NCI-H526 treated with DMSO at 0.1 percent for 48 hours (cell line): ENCODE results near the gene ECI1.
"Not testable (repeated sequence)": the region's sequence is repeated elsewhere in the genome, so short reads cannot be mapped to it uniquely, and the experiment has no call there.

Source experiments
- DNase-seq: peaks from one replicate; lab custom pipeline; 2025; lab: John Stamatoyannopoulos, UW

Gene ECI1

DNA sequence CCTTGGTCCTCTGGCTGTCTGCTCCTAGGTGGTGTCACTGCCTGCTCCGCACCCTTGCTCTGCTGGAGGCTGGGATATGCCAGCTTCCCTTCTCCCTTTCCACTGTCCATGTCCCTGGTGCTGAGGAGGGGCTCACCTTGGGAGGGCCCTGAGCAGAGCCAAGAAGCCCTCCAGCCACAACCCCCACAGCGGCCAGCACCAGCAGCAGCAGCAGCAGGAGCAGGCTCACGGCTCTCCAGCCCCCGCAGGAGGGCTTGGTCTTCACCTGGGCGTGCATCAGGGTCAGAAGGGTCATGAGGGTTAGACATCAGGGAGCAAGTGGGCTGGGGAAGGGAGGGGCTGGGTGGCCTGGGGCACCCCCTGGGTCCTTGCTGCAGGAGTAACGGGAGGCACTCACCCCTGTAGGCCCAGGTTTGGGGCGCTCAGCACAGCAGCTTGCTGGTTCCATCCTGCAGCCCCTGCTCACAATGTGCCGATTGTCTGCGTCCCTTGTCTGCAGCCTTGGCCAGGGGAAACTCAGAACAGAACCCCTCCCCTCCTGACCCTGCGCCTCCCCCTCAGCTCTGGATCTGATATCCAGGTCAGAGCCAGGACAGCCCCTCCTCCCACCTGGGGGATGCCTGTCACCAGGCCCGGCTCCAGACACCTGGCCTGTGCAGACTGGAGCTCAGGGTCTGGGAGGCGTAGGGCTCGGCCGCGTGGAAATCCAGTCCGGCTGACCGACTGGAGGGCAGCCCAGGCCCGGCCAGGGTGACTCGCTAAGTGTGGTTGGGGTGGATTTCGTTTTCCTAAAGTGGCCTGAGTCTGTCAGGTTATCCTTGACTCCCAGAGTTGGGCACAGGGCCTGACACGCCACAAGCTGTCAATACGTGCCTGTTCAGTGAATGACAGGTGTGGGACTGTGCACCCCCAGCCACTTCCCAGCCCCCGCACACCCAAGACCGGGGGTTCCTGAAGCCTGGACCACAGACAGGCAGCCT, 40.7 kb downstream of the ECI1 start, which contains the start of gene BRICD5:
TSS of gene BRICD5 (minus strand) at position 478 of the 980 bp plus-strand sequence. CDS start at position 448, 30 bp downstream.
- DNase-seq, result no peak

DNA sequence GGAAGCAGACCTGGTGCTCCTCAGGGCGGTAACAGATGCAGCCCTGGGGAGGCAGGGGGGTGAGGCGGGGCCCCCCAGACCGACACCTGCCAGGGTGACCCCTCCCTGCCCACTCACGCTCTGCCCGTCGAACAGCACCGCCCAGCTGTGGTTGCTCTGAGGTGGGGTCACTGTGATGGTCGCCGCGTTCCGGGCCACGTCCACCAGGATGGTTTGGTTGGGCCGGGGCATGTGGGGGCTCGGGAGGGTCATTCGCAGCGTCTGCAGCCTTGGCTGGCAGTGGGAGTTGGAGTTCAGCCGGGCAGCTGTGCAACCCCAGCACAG, 41.4 kb downstream of the ECI1 start:
- no peak for DNase-seq

- DNase-seq, result no peak
Measured at GRCh38 chr16:2209258-2210008, 42.0 kb downstream of the ECI1 start.

DNA sequence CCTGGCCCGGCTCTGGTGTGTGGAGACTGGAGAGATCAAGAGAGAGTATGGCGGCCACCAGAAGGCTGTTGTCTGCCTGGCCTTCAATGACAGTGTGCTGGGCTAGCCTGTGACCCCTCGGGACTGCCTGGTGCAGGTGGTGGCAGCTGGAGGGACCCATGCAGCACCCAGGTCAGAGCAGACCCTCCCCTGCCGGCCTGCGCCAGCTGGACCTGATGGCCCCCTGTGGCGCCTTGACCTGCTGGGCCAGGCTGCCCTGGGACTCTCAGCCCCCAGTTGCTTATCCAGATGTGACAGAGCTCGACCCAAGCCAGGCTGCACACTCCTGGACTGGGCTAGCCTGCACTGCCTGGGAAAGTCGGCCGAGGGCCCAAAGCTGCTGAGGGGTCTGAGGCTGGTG, 42.6 kb downstream of the ECI1 start:
- DNase-seq, result no peak

DNA sequence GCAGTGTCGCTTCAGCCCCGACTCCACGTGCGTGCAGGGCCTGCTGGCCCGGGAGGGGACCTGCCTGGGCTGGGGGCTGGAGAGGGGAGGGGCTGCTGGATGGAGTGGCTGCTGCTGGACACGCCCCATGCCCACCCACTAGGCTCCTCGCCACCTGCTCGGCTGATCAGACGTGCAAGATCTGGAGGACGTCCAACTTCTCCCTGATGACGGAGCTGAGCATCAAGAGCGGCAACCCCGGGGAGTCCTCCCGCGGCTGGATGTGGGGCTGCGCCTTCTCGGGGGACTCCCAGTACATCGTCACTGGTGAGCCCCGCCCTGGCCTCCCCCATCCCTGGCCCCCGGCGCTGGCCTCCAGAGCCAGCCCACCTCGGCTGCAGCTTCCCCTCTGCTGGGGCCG, 43.1 kb downstream of the ECI1 start:
- DNase-seq, result no peak

DNA sequence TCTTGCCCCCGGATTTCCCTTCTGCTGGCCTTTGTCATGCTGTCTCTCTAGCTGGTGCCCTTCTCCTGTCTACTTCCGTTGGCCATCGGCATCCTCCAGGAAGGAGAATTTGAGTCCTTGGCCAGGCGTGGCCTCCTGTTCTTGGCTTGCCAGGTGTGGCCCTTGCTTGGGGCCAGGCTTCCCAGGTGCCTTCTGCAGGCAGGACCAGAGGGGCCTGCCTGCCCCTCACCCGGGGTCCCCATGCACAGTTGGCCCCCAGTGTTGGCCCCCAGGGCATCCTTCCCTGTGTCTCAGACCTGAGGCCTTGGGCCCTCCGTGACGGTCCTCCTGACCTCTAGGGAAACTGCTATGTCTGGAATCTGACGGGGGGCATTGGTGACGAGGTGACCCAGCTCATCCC, 43.5 kb downstream of the ECI1 start:
- no peak for DNase-seq

GRCh38 chr16:2206780-2207433, 44.5 kb downstream of the ECI1 start:
- DNase-seq, result no peak

DNA sequence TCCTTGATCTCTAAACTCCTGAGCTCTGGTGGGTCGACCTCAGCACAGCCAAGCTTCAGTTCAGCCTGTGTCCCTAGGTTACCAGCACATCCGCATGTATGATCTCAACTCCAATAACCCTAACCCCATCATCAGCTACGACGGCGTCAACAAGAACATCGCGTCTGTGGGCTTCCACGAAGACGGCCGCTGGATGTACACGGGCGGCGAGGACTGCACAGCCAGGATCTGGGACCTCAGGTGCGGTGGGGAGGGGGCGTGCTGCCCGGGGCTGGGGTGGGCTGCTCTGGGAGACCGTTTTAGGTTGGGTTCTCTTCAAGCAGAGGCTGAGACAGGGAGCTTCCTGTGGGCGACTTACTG, 45.0 kb downstream of the ECI1 start:
- no peak for DNase-seq

GRCh38 chr16:2205967-2206313, 45.4 kb downstream of the ECI1 start:
- no peak for DNase-seq

DNA sequence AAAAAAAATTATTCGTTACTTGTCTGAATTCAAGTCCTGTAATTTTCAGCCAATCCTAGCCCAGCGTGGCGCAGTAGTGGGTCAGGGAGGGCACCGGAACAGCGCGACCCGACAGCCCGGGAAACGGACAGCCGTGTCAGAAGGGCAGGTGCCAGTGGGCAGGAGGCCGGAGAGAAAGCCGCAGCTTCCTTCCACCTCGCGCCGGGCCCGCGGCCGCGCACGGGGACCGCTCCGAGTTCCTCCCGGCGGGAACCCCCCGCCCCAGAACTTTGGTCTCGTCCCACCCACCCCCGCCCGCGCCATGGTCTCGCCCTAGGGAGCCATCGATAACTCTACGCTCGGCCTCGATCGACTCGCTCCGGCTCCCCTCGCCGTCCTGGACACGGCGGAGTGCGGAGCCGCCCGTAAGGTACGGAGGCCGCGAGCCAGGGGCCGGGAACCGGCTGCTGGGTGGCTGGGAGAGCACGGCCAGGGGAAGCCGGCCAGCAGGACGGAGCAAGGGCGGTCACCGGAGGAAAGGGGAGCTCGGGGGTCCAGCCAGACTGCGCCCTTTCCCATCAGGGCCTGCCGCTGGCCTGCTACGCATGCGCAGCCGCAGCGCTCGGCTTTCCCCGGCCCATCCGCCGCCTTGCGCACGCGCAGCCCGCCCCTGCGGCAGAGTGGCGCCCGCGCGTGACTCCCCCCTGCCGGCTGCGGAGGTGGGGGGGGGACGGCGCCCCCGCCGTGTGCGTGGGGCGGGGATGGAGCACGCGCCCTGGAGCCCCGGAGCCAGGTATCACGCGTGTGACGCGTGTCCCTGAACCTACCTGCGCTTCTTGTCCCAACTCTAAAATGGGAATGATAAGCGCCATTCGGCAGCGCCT, 46.1 kb downstream of the ECI1 start, which contains the start of gene MLST8:
TSS of gene MLST8 (plus strand) at position 351 of the 863 bp plus-strand sequence. CDS start 632 bp downstream, outside the sequence.
- DNase-seq, result peak; percentile 45

GRCh38 chr16:2204416-2205103, 46.8 kb downstream of the ECI1 start:
- DNase-seq, result no peak

DNA sequence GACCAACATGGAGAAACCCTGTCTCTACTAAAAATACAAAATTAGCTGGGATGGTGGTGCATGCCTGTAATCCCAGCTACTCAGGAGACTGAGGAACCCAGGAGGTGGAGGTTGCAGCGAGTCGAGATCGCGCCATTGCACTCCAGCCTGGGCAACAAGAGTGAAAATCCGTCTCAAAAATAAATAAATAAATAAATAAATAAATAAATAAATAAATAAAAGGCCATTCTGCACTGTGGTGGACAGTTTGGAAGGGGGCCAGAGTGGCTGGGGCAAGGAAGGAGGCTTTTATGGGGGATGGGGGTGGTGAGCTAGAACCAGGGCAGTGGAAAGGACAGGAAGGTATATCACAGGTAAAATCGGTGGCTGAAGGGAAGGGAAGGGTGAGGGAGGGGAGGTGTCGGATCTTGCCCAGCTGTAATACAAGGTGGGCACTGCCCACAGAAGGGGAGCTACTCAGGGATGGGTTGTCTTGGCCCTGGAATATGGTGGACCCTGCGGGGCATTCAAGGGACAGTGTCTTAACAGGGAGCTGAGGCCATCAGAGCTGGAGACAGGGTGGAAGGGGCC, 48.2 kb downstream of the ECI1 start:
- not testable (repeated sequence) for DNase-seq

DNA sequence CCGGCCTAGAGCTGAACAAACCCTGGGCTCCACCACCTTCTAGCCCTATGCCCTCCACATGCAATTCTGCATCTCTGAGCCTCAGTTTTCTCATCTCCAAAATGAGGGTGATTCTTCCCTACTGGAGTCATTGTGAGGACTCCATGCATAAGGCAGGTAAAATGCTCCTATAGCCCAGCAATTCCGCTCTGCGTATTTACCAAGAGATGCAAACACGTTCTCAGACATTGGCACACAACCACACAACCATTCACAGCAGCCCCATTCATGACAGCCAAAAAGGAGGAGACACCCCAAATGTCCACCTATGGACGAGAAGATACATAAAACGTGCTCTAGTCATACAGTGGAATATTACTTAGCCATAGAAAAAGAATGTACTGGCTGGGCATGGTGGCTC, 51.1 kb downstream of the ECI1 start:
- no peak for DNase-seq

DNA sequence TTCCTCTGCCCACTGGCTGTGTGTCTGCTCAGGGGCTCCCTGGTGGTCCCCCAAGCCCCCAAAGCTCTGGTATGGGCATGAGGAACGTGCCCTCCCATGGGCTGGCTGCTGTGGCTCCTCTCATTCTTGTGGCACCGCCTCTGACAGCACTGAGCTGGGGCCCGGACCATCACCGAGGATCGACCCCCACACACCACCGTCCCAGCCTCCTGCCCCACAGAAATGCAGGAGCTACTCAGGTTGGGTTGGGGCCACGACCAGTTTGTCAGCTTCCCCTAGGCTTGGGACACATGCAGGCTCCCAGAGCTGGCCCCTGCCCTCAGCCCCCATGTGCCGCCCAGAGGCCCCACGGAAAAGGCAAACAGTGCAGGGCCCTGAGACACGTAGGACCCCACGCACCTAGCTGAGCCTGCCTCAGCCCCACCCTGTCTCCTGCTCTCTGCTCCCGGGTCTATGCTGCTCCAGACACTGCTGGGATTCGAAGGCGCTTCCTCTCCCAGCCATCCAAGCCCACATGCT, 51.7 kb downstream of the ECI1 start:
- no peak for DNase-seq

DNA sequence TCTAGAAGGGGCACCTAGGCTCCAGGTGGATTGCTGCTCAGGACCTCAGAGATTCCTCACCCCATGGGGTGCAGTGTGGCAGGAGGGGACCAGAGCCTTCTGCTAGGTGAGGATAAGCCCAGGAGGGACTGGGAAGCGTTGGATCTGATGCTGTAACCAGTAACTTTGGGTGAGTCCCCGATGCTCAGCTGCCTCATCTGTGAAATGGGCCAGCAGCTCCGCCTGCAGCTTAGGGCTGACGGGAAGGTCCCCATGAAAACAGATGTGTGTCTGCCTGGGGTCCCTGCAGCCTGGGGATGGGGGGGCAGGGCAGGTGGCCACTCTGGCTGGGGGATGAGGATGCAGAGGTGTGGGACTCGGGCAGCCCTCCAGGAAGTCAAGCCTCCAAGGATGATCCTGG, 52.3 kb downstream of the ECI1 start:
- no peak for DNase-seq

GRCh38 chr16:2198283-2198682, 53.1 kb downstream of the ECI1 start:
- DNase-seq, result no peak

DNA sequence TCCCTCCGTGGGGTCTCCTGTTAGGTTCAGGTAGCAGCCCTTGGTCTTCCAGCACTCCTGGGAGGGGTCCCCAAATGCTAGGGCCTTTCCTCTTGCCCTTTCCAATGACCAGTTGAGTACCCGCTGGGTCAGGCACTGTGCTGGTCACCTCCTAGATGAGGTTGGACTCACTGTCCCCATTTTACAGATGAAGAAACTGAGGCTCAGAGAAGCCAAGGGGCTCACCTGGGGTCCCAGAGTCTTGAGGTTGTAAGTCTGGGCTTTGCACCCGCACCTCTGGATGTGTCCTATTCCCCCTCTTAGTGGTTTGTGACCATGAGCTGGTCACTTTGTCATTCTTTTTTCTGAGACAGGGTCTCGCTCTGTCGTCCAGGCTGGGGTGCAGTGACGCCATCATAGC, 53.6 kb downstream of the ECI1 start:
- no peak for DNase-seq

GRCh38 chr16:2196981-2197511, 54.3 kb downstream of the ECI1 start:
- DNase-seq, result no peak

DNA sequence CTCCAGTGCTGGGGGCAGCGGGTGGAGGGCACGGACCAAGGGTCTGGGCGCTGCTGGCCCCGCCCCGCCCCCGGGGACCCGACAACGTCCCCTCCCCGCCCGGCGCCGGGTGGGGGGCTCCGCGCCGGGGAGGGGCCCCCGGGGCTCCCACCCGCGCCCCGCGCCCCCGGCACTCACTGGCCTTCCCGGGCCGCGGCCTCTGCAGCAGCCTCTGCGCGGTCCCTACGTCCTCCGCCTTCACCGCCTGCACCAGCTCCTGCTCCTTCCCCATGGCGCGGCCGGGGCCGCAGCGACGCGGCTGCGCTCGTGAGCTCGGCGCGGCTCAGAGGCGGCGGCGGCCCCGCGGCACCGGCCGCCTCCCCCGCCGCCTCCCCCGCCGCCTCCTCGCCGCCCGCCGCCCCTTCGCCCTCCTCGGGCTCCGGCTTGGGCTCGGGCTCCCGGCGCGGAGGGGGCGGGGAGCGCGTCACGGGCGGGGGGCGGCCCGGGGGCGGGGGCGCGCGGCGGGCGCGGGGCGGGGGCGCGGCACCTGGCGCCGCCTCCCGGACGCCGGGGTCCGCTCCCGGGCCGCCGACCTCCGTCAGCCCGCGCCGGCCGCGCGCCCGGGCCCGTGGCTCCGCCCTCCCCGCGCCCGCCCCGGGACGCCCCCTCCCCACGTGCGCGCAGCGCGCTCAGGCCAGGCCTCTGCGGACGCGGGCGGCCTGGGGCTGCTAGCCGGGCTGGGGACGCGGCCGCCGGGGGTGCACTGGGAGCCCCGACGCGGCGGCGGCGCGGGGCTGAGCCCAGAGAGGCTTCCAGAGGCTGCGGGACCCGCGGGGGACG, 55.0 kb downstream of the ECI1 start, which contains the start of gene CASKIN1:
TSS of gene CASKIN1 (minus strand) at position 444 of the 819 bp plus-strand sequence. CDS start at position 271, 173 bp downstream.
- DNase-seq, result no peak
